Panc1 (cell line): Measurements from ENCODE around the gene GPR119.

ENCODE experiments used
- POLR2AphosphoS5 ChIP-seq: IDR thresholded peaks from 2 replicates; pipeline ENCODE4 v1.6.1; 2012; ENCODE audit warnings: mild to moderate bottlenecking, low read depth, low read length, moderate library complexity
- TF ChIP-seq, protein P1 (sequence below): fragments of 450-650 bp; IDR thresholded peaks from 2 replicates; pipeline ENCODE4 v1.5.1; 2017; ENCODE audit warnings: mild to moderate bottlenecking

- TF ChIP-seq POLR2AphosphoS5, result no peak
- TF ChIP-seq, protein P1, sequence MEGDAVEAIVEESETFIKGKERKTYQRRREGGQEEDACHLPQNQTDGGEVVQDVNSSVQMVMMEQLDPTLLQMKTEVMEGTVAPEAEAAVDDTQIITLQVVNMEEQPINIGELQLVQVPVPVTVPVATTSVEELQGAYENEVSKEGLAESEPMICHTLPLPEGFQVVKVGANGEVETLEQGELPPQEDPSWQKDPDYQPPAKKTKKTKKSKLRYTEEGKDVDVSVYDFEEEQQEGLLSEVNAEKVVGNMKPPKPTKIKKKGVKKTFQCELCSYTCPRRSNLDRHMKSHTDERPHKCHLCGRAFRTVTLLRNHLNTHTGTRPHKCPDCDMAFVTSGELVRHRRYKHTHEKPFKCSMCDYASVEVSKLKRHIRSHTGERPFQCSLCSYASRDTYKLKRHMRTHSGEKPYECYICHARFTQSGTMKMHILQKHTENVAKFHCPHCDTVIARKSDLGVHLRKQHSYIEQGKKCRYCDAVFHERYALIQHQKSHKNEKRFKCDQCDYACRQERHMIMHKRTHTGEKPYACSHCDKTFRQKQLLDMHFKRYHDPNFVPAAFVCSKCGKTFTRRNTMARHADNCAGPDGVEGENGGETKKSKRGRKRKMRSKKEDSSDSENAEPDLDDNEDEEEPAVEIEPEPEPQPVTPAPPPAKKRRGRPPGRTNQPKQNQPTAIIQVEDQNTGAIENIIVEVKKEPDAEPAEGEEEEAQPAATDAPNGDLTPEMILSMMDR, result no peak
Measured at GRCh38 chrX:130386408-130386808, 934 bp upstream of the GPR119 start.
